Tibial artery (tissue), 4 donors: ENCODE measurements around the gene MYOM1.

Experiments
- DNase-seq, 2 donors: peaks; one replicate each; pipeline ENCODE4 v3.0.0-alpha.2; 2019
- H3K27ac ChIP-seq, 2 donors: fragments of 200-600 bp; sonication (generic) in 1 of 2; 1 replicate in 1 of 2; 2 replicates in 1 of 2; pipeline ENCODE4 v1.5.1; 2018 to 2019; ENCODE audit warnings: mild to moderate bottlenecking in 1 of 2
- H3K27me3 ChIP-seq, 2 donors: fragments of 200-600 bp; sonication (generic) in 1 of 2; one replicate each; pipeline versions ENCODE4 v1.5.1 to v1.6.0; 2016 to 2019
- H3K36me3 ChIP-seq, 3 donors: fragments of 200-600 bp; sonication (generic) in 2 of 3; one replicate each; pipeline ENCODE4 v1.5.1; 2016 to 2019; ENCODE audit warnings: mild to moderate bottlenecking in 2 of 3
- H3K4me1 ChIP-seq, 4 donors: fragments of 200-600 bp; sonication (generic) in 2 of 4; 1 replicate in 3 of 4; 2 replicates in 1 of 4; pipeline ENCODE4 v1.5.1; 2016 to 2019
- H3K4me3 ChIP-seq, 2 donors: fragments of 200-600 bp; sonication (generic) in 1 of 2; 1 replicate in 1 of 2; 2 replicates in 1 of 2; pipeline ENCODE4 v1.5.1; 2018 to 2019; ENCODE audit warnings: mild to moderate bottlenecking in 2 of 2
- H3K9me3 ChIP-seq, 3 donors: fragments of 200-600 bp; sonication (generic) in 1 of 3; one replicate each; pipeline ENCODE4 v1.5.1; 2016 to 2019
- CTCF ChIP-seq, 2 experiments: fragments of 200-600 bp in 1 of 2; fragments of 450-650 bp in 1 of 2; IDR thresholded peaks; one replicate each; pipeline ENCODE4 v1.5.1; 2017 to 2019; ENCODE audit warnings: antibody characterized with exemption in 2 of 2, mild to moderate bottlenecking in 1 of 2, moderate library complexity in 1 of 2
- intact Hi-C: fragments of 100-400 bp; cut with DNase I; formaldehyde crosslinking; loops from one replicate; pipeline ENCODE4 v1.15.0; 2023; ENCODE audit warnings: low total_unique reads

MYOM1 gene

GRCh38 chr18:3115447-3116030, 104.2 kb downstream of the MYOM1 start:
- Histone ChIP-seq H3K4me1 (peaks cover 0 to 10% (median 0%) of the 10 kb centered on the region in 4 donors), H3K4me3 (no peak overlapping the region), H3K27me3 (no peaks in the 10 kb centered on the region), H3K27ac (no peak overlapping the region), H3K9me3 (no peaks in the 10 kb centered on the region), H3K36me3 (peaks cover 38 to 44% (median 44%) of the 10 kb centered on the region in 3 donors)
- no peak for DNase-seq
- intact Hi-C loops: no loop called here
- no peak for TF ChIP-seq CTCF (IDR thresholded peaks at IDR 0.05)

DNA sequence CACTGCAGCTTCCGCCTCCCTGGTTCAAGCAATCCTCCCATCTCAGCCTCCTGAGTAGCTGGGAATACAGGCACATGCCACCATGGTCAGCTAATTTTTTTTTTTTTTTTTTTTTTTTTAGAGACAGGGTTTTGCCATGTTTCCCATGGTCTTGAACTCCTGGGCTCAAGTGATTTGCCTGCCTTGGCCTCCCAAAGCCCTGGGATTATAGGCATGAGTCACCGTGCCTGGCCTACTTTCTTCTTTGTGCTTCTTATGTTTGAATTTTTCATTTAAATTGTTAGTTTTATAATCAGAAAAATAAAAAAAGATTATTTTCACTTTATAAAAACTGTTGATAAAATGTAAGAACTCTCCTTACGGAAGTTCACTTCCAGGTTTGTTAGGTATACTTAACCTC, 105.3 kb downstream of the MYOM1 start:
- no peak overlapping the region for H3K27ac ChIP-seq
- intact Hi-C loops: no loop called here
- H3K27me3 ChIP-seq: no peaks in the 10 kb centered on the region
- no peaks in the 10 kb centered on the region for H3K9me3 ChIP-seq
- no peak overlapping the region for H3K4me3 ChIP-seq
- peaks cover 0 to 10% (median 0%) of the 10 kb centered on the region in 4 donors for H3K4me1 ChIP-seq
- no peak for TF ChIP-seq CTCF (IDR thresholded peaks at IDR 0.05)
- H3K36me3 ChIP-seq: peaks cover 34 to 38% (median 35%) of the 10 kb centered on the region in 3 donors
- no peak for DNase-seq

GRCh38 chr18:3114026-3114425, 105.7 kb downstream of the MYOM1 start:
- H3K27me3 ChIP-seq: no peaks in the 10 kb centered on the region

GRCh38 chr18:3111523-3112240, 108.1 kb downstream of the MYOM1 start:
- Histone ChIP-seq H3K27ac (no peak overlapping the region), H3K4me3 (no peak overlapping the region), H3K36me3 (peaks cover 19 to 23% (median 21%) of the 10 kb centered on the region in 3 donors), H3K9me3 (no peaks in the 10 kb centered on the region), H3K4me1 (peaks cover 0 to 10% (median 0%) of the 10 kb centered on the region in 4 donors), H3K27me3 (no peaks in the 10 kb centered on the region)
- no peak for TF ChIP-seq CTCF (IDR thresholded peaks at IDR 0.05)
- intact Hi-C loops: no loop called here
- DNase-seq: no peak

More at GRCh38 chr18:3114026-3114425, 105.7 kb downstream of the MYOM1 start:
- DNase-seq: no peak
- H3K27ac ChIP-seq: no peak overlapping the region
- no peaks in the 10 kb centered on the region for H3K9me3 ChIP-seq
- peaks cover 0 to 10% (median 0%) of the 10 kb centered on the region in 4 donors for H3K4me1 ChIP-seq
- H3K36me3 ChIP-seq: peaks cover 30 to 37% (median 31%) of the 10 kb centered on the region in 3 donors
- TF ChIP-seq CTCF (IDR thresholded peaks at IDR 0.05): no peak
- intact Hi-C loops: no loop called here
- H3K4me3 ChIP-seq: no peak overlapping the region

GRCh38 chr18:3110034-3110752, 109.6 kb downstream of the MYOM1 start:
- H3K9me3 ChIP-seq: no peaks in the 10 kb centered on the region
- H3K4me3 ChIP-seq: no peak overlapping the region
- H3K36me3 ChIP-seq: peaks cover 4 to 18% (median 9%) of the 10 kb centered on the region in 3 donors
- H3K27me3 ChIP-seq: no peaks in the 10 kb centered on the region
- H3K27ac ChIP-seq: no peak overlapping the region
- no peak for DNase-seq
- H3K4me1 ChIP-seq: peaks cover 0 to 10% (median 0%) of the 10 kb centered on the region in 4 donors
- intact Hi-C loops: no loop called here
- no peak for TF ChIP-seq CTCF (IDR thresholded peaks at IDR 0.05)
